HepG2 (cell line): Measurements from ENCODE around the gene ARPC1B. TPM values are rescaled to one million over a fixed set of nuclear protein-coding genes. Genes with fewer than 3 reads are reported as not detected.

Source experiments
- ATAC-seq: fragments of 200-7000 bp; cut with Tn5 transposase; 3 replicates; pipeline ENCODE4 v1.9.1; 2020; ENCODE audit warnings: mild to moderate bottlenecking, moderate library complexity
- BruUV-seq: library from RNA; stranded (reverse); fragments of 400-500 nt; replicated peaks from 2 replicates; lab custom pipeline; 2021; lab: Mats Ljungman, UMichigan
- CTCF ChIA-PET: fragments of 300-600 bp; formaldehyde crosslinking; extraction: SDS; loops from one replicate; lab custom pipeline; 2021; ENCODE audit warnings: low total read pairs, inconsistent platforms, low intra/inter-chr PET ratio; lab: Yijun Ruan, JAX
- POLR2A ChIA-PET: fragments of 350-600 bp; sonication (Branson Sonifier 250); formaldehyde crosslinking; loops from one replicate; lab custom pipeline; 2020; ENCODE audit warnings: antibody characterized with exemption, inconsistent platforms; lab: Yijun Ruan, JAX
- DNase-seq: peaks from one replicate; pipeline ENCODE4 v3.0.0-alpha.2; 2015; ENCODE audit warnings: low spot score
- FAIRE-seq: peaks from 3 replicates; lab custom pipeline; 2011; peaks lifted over from hg19 to GRCh38; lab: Jason Lieb, UNC
- H2AFZ ChIP-seq: one replicate; pipeline ENCODE4 v1.6.1; 2011; ENCODE audit warnings: low read length, inconsistent platforms
- H3K27ac ChIP-seq: fragments of 300-600 bp; 3 replicates; pipeline ENCODE4 v1.8.0; 2011; ENCODE audit warnings: mixed run types, mild to moderate bottlenecking, mixed read lengths, low read length, inconsistent platforms; ENCODE audit not compliant: insufficient read depth; ENCODE audit errors: extremely low read length
- H3K27me3 ChIP-seq, 2 experiments: fragments of 200-600 bp in 1 of 2; 2 replicates in 1 of 2; 3 replicates in 1 of 2; pipeline versions ENCODE4 v1.6.0 to v1.8.0; 2011; ENCODE audit warnings: low read length in 2 of 2, mild to moderate bottlenecking in 2 of 2, moderate library complexity in 2 of 2, inconsistent platforms in 1 of 2; ENCODE audit not compliant: insufficient read depth in 2 of 2, control insufficient read depth in 1 of 2
- H3K36me3 ChIP-seq, 2 experiments: fragments of 200-600 bp in 1 of 2; replicated peaks in 1 of 2; 2 replicates in 1 of 2; 3 replicates in 1 of 2; pipeline versions ENCODE4 v1.5.1 to v1.8.0; 2011; ENCODE audit warnings: low read length in 2 of 2, inconsistent platforms in 1 of 2; ENCODE audit not compliant: insufficient read depth in 2 of 2, control insufficient read depth in 1 of 2
- H3K4me1 ChIP-seq: 2 replicates; pipeline ENCODE4 v1.5.1; 2012; ENCODE audit warnings: low read length, inconsistent platforms; ENCODE audit not compliant: insufficient read depth
- H3K4me2 ChIP-seq: 2 replicates; pipeline ENCODE4 v1.6.0; 2011; ENCODE audit warnings: low read depth, low read length, inconsistent platforms
- H3K4me3 ChIP-seq, 3 experiments: fragments of 200-600 bp in 1 of 3; sonication (generic), shearing (Covaris generic) in 1 of 3; replicated peaks in 1 of 3; 2 replicates each; pipeline ENCODE4 v1.5.1; 2011 to 2016; ENCODE audit warnings: low read length in 3 of 3, inconsistent platforms in 2 of 3, low read depth in 2 of 3, mild to moderate bottlenecking in 2 of 3, control low read depth in 1 of 3, mixed read lengths in 1 of 3; ENCODE audit not compliant: insufficient read depth in 1 of 3
- H3K79me2 ChIP-seq: one replicate; pipeline ENCODE4 v1.6.1; 2011; ENCODE audit warnings: low read length, inconsistent platforms; ENCODE audit not compliant: insufficient read depth
- H3K9ac ChIP-seq: 2 replicates; pipeline ENCODE4 v1.6.0; 2011; ENCODE audit warnings: mild to moderate bottlenecking, low read depth, low read length, inconsistent platforms; ENCODE audit not compliant: insufficient read depth
- H3K9me3 ChIP-seq: 2 replicates; pipeline ENCODE4 v1.5.1; 2012; ENCODE audit warnings: mild to moderate bottlenecking, low read length
- H4K20me1 ChIP-seq: 2 replicates; pipeline ENCODE4 v1.6.0; 2011; ENCODE audit warnings: inconsistent platforms, mild to moderate bottlenecking, low read length, moderate library complexity; ENCODE audit not compliant: insufficient read depth
- FOXP1 ChIP-seq, 2 experiments: fragments of 450-650 bp in 1 of 2; IDR thresholded peaks; 2 replicates each; pipeline ENCODE4 v1.6.1; 2017 to 2018; ENCODE audit warnings: antibody characterized with exemption in 1 of 2
- HOXD1 ChIP-seq: sonication (generic); formaldehyde crosslinking; IDR thresholded peaks from 2 replicates; pipeline ENCODE4 v1.5.0; 2020; ENCODE audit warnings: missing genetic modification reagents
- PAF1 ChIP-seq: IDR thresholded peaks from 2 replicates; pipeline ENCODE4 v1.6.1; 2016; ENCODE audit warnings: missing genetic modification reagents, missing compliant biosample characterization
- PAX8 ChIP-seq: sonication (generic); formaldehyde crosslinking; IDR thresholded peaks from 2 replicates; pipeline ENCODE4 v1.8.0; 2022; ENCODE audit warnings: mild to moderate bottlenecking, missing genetic modification reagents, borderline replicate concordance
- PHB2 ChIP-seq: fragments of 450-650 bp; IDR thresholded peaks from 2 replicates; pipeline ENCODE4 v1.6.1; 2018; ENCODE audit not compliant: partially characterized antibody
- TMF1 ChIP-seq: sonication (generic); formaldehyde crosslinking; IDR thresholded peaks from 2 replicates; pipeline ENCODE4 v1.8.1; 2022; ENCODE audit warnings: low read depth, missing genetic modification reagents
- ZNF101 ChIP-seq: sonication (generic); formaldehyde crosslinking; IDR thresholded peaks from 2 replicates; pipeline ENCODE4 v1.4.0; 2020; ENCODE audit warnings: mild to moderate bottlenecking, low read depth, missing genetic modification reagents, borderline replicate concordance
- ZNF121 ChIP-seq: sonication (generic); formaldehyde crosslinking; IDR thresholded peaks from 2 replicates; pipeline ENCODE4 v1.5.0; 2020; ENCODE audit warnings: mild to moderate bottlenecking, missing genetic modification reagents
- ZNF552 ChIP-seq: sonication (generic); formaldehyde crosslinking; IDR thresholded peaks from 2 replicates; pipeline ENCODE4 v1.9.0; 2022; ENCODE audit warnings: missing genetic modification reagents, mild to moderate bottlenecking, borderline replicate concordance
- ZNF557 ChIP-seq: sonication (generic); formaldehyde crosslinking; IDR thresholded peaks from 2 replicates; pipeline ENCODE4 v1.4.0; 2020; ENCODE audit warnings: missing genetic modification reagents
- ZNF563 ChIP-seq: sonication (generic); formaldehyde crosslinking; IDR thresholded peaks from 2 replicates; pipeline ENCODE4 v1.8.0; 2022; ENCODE audit warnings: mild to moderate bottlenecking, moderate library complexity, missing genetic modification reagents
- ZSCAN20 ChIP-seq: sonication (generic); formaldehyde crosslinking; IDR thresholded peaks from 2 replicates; pipeline ENCODE4 v1.4.0; 2020; ENCODE audit warnings: missing genetic modification reagents, mild to moderate bottlenecking, borderline replicate concordance
- WGBS: methylation state at CpG from one replicate; pipeline ENCODE4 v1.1.6; 2017; ENCODE audit warnings: low lambda C conversion rate; 5-methylcytosine and 5-hydroxymethylcytosine counted together
- in situ Hi-C: cut with HindIII; loops from 2 replicates; pipeline ENCODE4 v1.10.0; 2017; ENCODE audit warnings: low pct_unique_long_range_greater_than_20kb; ENCODE audit not compliant: extremely low pct_ligation_motif_present
- intact Hi-C: fragments of 100-400 bp; cut with micrococcal nuclease; formaldehyde crosslinking; loops from one replicate; pipeline ENCODE4 v1.10.0; 2022; ENCODE audit not compliant: unreplicated experiment
- polyA plus RNA-seq, 8 experiments: library from polyadenylated mRNA; depleted of rRNA in 3 of 8; stranded (reverse) in 7 of 8; unstranded in 1 of 8; fragments of >200 nt; fragmentation: Illumina TruSeq in 4 of 8; extraction: Trizol in 4 of 8; gene quantifications; 2 replicates each; pipeline versions ENCODE4 v1.2.1 to v1.2.3, GENCODE V29; 2011 to 2016; ENCODE audit warnings: low read depth in 4 of 8, missing spikeins in 1 of 8, mixed read lengths in 1 of 8; ENCODE audit not compliant: insufficient read depth in 1 of 8
- total RNA-seq, 5 experiments: library from RNA; depleted of rRNA; stranded (reverse); fragments of >200 nt; fragmentation: Illumina TruSeq; extraction: Trizol; gene quantifications; 2 replicates each; pipeline ENCODE4 v1.2.3, GENCODE V29; 2016; ENCODE audit warnings: low read depth in 1 of 5
- TF ChIP-seq, protein P1 (sequence below): sonication (generic); formaldehyde crosslinking; IDR thresholded peaks from 2 replicates; pipeline ENCODE4 v1.4.0; 2020; ENCODE audit warnings: missing genetic modification reagents
- TF ChIP-seq, protein P2 (sequence below): IDR thresholded peaks from 2 replicates; pipeline ENCODE4 v1.6.1; 2016; ENCODE audit warnings: control low read depth
- TF ChIP-seq, protein P3 (sequence below): sonication (generic); formaldehyde crosslinking; IDR thresholded peaks from 2 replicates; pipeline ENCODE4 v1.8.1; 2023; ENCODE audit warnings: mild to moderate bottlenecking, missing genetic modification reagents, borderline replicate concordance

ARPC1B gene
- total and polyA plus RNA-seq, 2 of the 13 experiments (the other 11 are each of a cell fraction or from before 2014, with no cell fraction given): 72.9 to 89.1 TPM

DNA sequence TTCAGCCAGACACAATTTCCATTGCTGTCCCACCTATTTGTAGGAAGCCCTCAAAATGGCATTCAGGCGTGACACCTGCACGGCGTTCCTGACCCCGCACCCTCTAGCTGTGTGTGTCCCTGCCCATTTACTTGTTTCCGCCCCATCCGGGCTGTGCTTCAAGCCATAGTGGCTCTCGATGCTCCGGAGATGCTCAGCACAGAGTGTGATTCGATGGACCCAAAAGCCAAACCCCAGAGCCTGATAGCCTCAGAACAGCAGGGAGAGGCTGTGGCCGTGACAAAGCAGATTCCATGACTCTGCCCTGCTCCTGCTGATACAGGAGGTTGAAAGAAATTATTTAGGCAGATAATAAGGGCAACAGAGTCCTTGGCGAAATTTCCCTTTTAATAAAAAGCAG is 47.7 kb downstream of the ARPC1B start:
- Histone ChIP-seq H4K20me1 (0 out of 2 replicates have a peak, but pooled peaks cover 2% of the 10 kb centered on the region), H3K4me3 (no peak overlapping the region), H3K36me3 (peaks cover 30 to 57% of the 10 kb centered on the region in 2 experiments), H3K9ac (no peak overlapping the region), H3K4me1 (0 out of 2 replicates have a peak, but pooled peaks cover 7% of the 10 kb centered on the region), H3K27ac (no peak overlapping the region), H3K27me3 (no peaks in the 10 kb centered on the region), H3K9me3 (no peaks in the 10 kb centered on the region), H3K4me2 (no peak overlapping the region), H3K79me2 (no peaks in the 10 kb centered on the region), H2AFZ (no peak overlapping the region)
- no peak for DNase-seq
- BruUV-seq: no TSS peak
- TF ChIP-seq PHB2: no peak
- TF ChIP-seq, protein P1, sequence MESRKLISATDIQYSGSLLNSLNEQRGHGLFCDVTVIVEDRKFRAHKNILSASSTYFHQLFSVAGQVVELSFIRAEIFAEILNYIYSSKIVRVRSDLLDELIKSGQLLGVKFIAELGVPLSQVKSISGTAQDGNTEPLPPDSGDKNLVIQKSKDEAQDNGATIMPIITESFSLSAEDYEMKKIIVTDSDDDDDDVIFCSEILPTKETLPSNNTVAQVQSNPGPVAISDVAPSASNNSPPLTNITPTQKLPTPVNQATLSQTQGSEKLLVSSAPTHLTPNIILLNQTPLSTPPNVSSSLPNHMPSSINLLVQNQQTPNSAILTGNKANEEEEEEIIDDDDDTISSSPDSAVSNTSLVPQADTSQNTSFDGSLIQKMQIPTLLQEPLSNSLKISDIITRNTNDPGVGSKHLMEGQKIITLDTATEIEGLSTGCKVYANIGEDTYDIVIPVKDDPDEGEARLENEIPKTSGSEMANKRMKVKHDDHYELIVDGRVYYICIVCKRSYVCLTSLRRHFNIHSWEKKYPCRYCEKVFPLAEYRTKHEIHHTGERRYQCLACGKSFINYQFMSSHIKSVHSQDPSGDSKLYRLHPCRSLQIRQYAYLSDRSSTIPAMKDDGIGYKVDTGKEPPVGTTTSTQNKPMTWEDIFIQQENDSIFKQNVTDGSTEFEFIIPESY (CRISPR knock-in tag): no peak
- no peak for TF ChIP-seq PAX8
- no peak for TF ChIP-seq ZNF552
- TF ChIP-seq ZNF101 (CRISPR knock-in tag): no peak
- no peak for ATAC-seq
- in situ Hi-C loops (no loop called here), intact Hi-C loops (no loop called here)
- CTCF ChIA-PET: no interaction called here
- POLR2A ChIA-PET: interaction anchor here (1.3 kb wide), 1 partner anchor 13 kb away, joined by 6 read pairs; the partner anchor contains the start of genes BUD31 and PDAP1
- WGBS: 98% methylated on average over 11 of the region's 11 CpGs
- no peak for FAIRE-seq

DNA sequence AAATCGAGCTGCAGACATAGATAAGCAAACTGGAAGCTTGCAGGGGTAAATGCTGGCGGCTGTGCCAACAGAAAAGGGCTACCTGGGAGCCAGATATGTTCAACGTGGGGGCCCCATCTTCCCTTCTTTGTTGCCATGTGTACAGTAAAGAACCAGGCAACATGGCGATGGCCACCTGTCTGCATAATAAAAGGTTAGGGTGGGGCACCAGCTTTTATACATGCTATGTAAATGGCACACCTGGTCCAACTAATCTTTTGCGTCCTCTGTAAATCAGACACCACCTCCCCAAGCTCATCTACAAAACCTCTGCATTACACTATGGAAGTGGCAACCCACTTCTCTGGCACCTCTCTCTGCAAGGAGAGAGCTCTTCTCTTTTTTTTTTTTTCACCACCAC is 48.1 kb downstream of the ARPC1B start:
- H3K36me3 ChIP-seq: peaks cover 26 to 53% of the 10 kb centered on the region in 2 experiments
- no peak overlapping the region for H2AFZ ChIP-seq
- no peaks in the 10 kb centered on the region for H3K9me3 ChIP-seq
- TF ChIP-seq, protein P2, sequence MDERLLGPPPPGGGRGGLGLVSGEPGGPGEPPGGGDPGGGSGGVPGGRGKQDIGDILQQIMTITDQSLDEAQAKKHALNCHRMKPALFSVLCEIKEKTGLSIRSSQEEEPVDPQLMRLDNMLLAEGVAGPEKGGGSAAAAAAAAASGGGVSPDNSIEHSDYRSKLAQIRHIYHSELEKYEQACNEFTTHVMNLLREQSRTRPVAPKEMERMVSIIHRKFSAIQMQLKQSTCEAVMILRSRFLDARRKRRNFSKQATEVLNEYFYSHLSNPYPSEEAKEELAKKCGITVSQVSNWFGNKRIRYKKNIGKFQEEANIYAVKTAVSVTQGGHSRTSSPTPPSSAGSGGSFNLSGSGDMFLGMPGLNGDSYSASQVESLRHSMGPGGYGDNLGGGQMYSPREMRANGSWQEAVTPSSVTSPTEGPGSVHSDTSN: no peak
- TF ChIP-seq PAF1 (CRISPR knock-in tag) (no peak), ZSCAN20 (CRISPR knock-in tag) (no peak), ZNF121 (CRISPR knock-in tag) (no peak), ZNF563 (CRISPR knock-in tag) (no peak), FOXP1 (IDR thresholded peaks at IDR 0.05) (no peak), FOXP1 (CRISPR knock-in tag; IDR thresholded peaks at IDR 0.05) (no peak), HOXD1 (CRISPR knock-in tag) (no peak), TMF1 (CRISPR knock-in tag) (no peak), ZNF557 (CRISPR knock-in tag) (no peak)
- TF ChIP-seq, protein P3, sequence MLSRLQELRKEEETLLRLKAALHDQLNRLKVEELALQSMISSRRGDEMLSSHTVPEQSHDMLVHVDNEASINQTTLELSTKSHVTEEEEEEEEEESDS: no peak
- DNase-seq (no peak), FAIRE-seq (no peak), ATAC-seq (no peak)
- no TSS peak for BruUV-seq
- no peak overlapping the region for H3K4me2 ChIP-seq
- 70% methylated on average over 3 of the region's 5 CpGs for WGBS
- H3K4me1 ChIP-seq: 0 out of 2 replicates have a peak, but pooled peaks cover 7% of the 10 kb centered on the region
- H3K27me3 ChIP-seq: no peaks in the 10 kb centered on the region
- POLR2A ChIA-PET: interaction anchor here (1.3 kb wide), 1 partner anchor 13 kb away, joined by 6 read pairs; the partner anchor contains the start of genes BUD31 and PDAP1
- no peak overlapping the region for H3K4me3 ChIP-seq
- 0 out of 2 replicates have a peak, but pooled peaks cover under 1% of the 10 kb centered on the region for H4K20me1 ChIP-seq
- CTCF ChIA-PET: no interaction called here
- no peak overlapping the region for H3K27ac ChIP-seq
- no peak overlapping the region for H3K9ac ChIP-seq
- intact Hi-C loops (no loop called here), in situ Hi-C loops (no loop called here)
- no peaks in the 10 kb centered on the region for H3K79me2 ChIP-seq
